Stomach smooth muscle (tissue), 2 donors: ENCODE results near the gene SYT13.

Source experiments
- H3K27ac ChIP-seq: one replicate; pipeline ENCODE4 v1.7.0; 2013; ENCODE audit warnings: mild to moderate bottlenecking, low read length, inconsistent platforms
- H3K27me3 ChIP-seq, 2 donors: one replicate each; pipeline ENCODE4 v1.7.0; 2013; ENCODE audit warnings: low read length in 2 of 2; ENCODE audit not compliant: insufficient read depth in 2 of 2, control insufficient read depth in 1 of 2
- H3K36me3 ChIP-seq, 2 donors: one replicate each; pipeline ENCODE4 v1.7.0; 2013; ENCODE audit warnings: low read length in 2 of 2; ENCODE audit not compliant: control insufficient read depth in 2 of 2, insufficient read depth in 2 of 2
- H3K4me1 ChIP-seq: one replicate; pipeline ENCODE4 v1.7.0; 2013; ENCODE audit warnings: low read length; ENCODE audit not compliant: control insufficient read depth, insufficient read depth
- H3K4me3 ChIP-seq, 2 donors: one replicate each; pipeline ENCODE4 v1.7.0; 2013; ENCODE audit warnings: low read length in 2 of 2
- H3K9ac ChIP-seq, 2 donors: one replicate each; pipeline ENCODE4 v1.7.0; 2013; ENCODE audit warnings: low read length in 2 of 2, mild to moderate bottlenecking in 1 of 2
- H3K9me3 ChIP-seq, 2 donors: one replicate each; pipeline ENCODE4 v1.7.0; 2013; ENCODE audit warnings: low read length in 2 of 2; ENCODE audit not compliant: control insufficient read depth in 2 of 2
- donor health status: healthy.
- donor health status: Pancreatic carcinoma.

SYT13 gene

DNA sequence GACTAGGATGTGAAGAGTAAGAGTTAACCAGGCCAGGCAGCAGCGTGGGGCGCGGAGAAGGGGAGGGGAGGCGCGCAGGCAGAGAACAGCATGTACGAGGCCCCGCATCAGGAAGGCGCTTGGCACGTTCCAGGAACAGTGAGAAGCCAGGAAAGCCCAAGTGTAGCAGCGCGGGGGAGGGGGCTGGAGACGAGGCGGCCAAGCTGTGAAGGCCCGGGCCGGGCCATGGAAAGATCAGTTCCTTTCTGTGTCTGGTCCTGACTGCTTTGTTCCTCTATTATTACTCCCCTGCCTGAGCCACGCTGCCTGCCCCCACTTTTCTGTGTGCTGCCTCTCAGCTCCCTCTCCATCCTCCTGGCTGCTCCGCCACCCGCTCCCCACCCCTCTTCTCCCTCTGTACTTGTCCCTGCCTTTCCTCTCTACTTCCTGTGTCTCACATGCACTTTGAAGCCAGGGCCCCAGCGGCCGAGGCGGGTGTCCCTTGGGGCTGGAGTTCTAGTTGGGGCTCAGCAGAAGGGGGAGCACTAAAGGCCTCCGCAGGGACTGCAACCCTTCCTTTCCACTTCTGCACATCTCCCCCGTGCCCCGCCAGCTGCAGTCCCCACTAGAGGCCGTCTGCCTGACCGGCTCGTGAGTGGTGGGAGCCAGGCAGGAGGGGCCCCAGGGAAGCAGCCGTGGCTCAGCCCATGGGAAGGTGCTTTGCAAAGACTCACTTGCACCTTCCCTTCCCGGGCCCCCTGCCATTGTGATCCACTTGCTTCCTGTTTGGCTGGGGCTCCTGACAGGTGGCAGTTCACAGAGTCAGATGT lies 76.0 kb downstream of the SYT13 start:
- H3K4me1 ChIP-seq, result peaks cover 42% of the 10 kb centered on the region
- H3K4me3 ChIP-seq, result peak overlapping the region in 1 of 2 donors; percentile 60
- peaks cover 0 to 9% of the 10 kb centered on the region in 2 donors for H3K36me3 ChIP-seq
- peak overlapping the region; percentile 68 to 72 for H3K9ac ChIP-seq
- H3K27ac ChIP-seq, result peak overlapping the region; percentile 98
- no peaks in the 10 kb centered on the region for H3K9me3 ChIP-seq
- no peaks in the 10 kb centered on the region for H3K27me3 ChIP-seq

DNA sequence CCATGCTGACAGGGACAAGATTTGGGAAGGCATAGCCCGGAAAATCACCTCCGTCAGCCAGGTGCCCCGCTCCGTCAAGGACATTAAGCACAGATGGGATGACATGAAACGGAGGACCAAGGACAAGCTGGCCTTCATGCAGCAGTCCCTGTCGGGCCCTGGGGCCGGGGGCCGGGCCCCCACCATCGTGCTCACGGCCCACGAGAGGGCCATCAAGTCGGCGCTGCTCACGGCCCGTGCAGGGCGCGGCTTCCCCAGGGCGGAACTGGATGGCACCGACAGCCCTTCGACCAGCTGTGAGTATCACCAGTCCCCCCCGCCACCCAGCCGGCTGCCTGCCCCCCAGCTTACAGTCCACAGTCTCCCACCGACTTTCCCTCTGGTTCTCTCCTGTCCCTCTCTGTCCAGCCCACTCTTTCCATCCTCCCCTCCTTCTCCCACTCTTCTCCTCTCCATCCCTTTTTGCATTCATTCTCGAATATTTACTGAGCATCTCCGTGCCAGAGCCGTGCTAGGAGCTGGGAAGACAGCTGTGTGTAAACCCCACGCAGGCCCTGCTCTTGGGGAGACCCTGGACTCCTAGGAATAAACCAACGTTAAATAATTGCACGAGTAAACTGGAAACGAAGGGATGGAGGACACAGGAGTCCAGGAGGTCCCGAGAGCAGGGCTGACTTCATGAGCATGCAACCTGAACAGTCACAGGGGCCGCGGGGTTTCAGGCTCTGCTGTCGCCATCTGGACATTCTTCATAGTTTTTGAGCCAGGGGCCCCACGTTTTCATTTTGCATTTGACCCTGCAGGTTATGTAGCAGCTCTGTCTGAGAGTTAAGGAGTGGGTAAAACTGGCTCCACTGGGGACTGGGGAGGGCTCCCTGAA lies 76.9 kb downstream of the SYT13 start:
- Histone ChIP-seq H3K36me3 (peaks cover 0 to 9% of the 10 kb centered on the region in 2 donors), H3K27ac (peak overlapping the region; percentile 98), H3K4me3 (peak overlapping the region; percentile 6 to 60), H3K9ac (peak overlapping the region; percentile 68), H3K27me3 (no peaks in the 10 kb centered on the region), H3K9me3 (no peaks in the 10 kb centered on the region), H3K4me1 (peaks cover 42% of the 10 kb centered on the region)

DNA sequence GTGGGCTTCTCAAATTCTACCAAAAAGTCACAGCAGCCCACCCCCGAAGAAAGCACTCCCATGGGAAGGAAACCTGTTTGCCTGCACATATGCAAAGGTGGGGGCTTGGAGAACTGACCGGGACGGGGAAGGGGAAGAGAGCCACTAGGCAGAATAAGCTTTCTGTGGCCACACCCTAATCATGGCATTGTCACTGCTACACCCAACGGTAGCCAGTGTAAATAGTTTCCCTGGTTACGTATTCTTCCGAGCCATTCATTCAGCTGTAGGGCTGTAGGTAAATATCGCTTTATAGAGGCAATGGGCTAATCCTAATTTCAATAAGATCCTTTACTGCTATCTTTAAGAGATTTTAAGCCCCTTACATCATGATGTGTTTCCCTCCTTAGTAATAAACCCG lies 78.0 kb downstream of the SYT13 start:
- no peaks in the 10 kb centered on the region for H3K27me3 ChIP-seq
- H3K4me1 ChIP-seq, result peaks cover 38% of the 10 kb centered on the region
- peak overlapping the region; percentile 98 for H3K27ac ChIP-seq
- no peak overlapping the region for H3K4me3 ChIP-seq
- H3K9ac ChIP-seq, result peak overlapping the region in 1 of 2 donors; percentile 68
- peaks cover 0 to 5% of the 10 kb centered on the region in 2 donors for H3K36me3 ChIP-seq
- H3K9me3 ChIP-seq, result no peaks in the 10 kb centered on the region

DNA sequence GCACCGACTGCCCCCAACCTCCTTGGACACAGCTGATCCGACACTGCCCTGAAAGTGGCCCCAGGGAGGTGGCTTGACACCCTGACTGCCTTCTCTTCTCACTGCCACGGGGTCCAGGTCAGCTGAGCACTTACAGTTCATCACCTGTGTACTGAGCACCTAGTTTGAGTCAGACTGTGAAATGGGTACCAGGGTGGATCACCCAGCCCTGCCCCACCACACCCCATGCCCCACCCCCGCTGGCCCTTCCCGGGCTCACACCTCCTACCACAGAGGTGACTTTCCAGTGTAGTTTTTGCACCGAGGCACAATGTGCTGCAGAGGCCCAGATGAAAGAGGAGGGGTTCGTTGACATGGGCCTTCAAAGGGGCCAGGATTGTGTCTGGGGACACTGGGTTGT lies 80.2 kb downstream of the SYT13 start:
- H3K27ac ChIP-seq, result no peak overlapping the region
- peaks cover 0 to 2% of the 10 kb centered on the region in 2 donors for H3K36me3 ChIP-seq
- H3K4me1 ChIP-seq, result peaks cover 25% of the 10 kb centered on the region

DNA sequence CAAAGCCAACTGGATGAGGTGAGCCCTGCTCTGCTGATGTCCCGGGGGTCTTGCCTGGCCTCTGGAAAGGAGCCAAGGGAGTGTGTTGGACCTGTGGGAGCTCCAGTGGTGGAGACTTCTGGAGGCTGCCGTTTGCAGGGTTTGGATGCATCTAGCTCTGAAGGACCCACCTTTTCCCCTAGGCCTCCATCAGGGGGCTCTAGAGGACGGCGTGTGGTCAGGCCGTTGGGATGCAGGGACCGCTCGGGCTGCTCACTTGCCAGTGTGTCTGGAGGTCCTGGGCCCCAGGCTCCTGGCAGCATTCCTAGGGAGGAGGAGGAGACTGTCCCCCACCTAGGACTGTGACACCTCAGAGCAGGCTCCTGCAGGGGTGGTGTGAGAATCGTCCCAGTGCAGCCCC lies 81.4 kb downstream of the SYT13 start:
- peaks cover 2% of the 10 kb centered on the region in 2 donors for H3K36me3 ChIP-seq
- H3K4me3 ChIP-seq, result no peak overlapping the region
- H3K9ac ChIP-seq, result no peak overlapping the region
- H3K27me3 ChIP-seq, result no peaks in the 10 kb centered on the region
- no peaks in the 10 kb centered on the region for H3K9me3 ChIP-seq
- peaks cover 13% of the 10 kb centered on the region for H3K4me1 ChIP-seq
- H3K27ac ChIP-seq, result peak overlapping the region; percentile 18

More for the DNA sequence above, 80.2 kb downstream of the SYT13 start:
- no peaks in the 10 kb centered on the region for H3K9me3 ChIP-seq
- H3K4me3 ChIP-seq, result no peak overlapping the region
- no peaks in the 10 kb centered on the region for H3K27me3 ChIP-seq
- H3K9ac ChIP-seq, result no peak overlapping the region

DNA sequence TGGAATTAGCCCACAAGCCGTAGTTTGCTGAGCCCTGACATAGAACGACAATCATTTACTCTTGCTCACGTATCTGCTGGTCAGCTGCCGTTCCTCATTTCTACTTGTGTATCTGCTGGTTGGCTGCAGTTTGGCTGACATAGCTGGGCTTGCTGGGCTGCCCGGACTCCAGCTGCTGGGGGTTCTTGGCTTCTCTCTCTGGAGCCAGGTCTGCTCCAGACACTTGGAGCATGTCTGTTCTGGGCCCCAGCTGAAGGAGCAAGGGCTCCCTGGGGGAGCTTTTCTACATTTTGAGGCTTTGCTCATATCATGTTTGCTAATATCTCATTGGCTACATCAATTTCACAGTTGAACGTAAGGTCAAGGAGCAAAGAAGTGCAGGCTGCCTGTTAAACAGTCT lies 92.4 kb downstream of the SYT13 start:
- Histone ChIP-seq H3K4me1 (peaks cover 2% of the 10 kb centered on the region), H3K27me3 (no peaks in the 10 kb centered on the region), H3K27ac (peak overlapping the region; percentile 37), H3K36me3 (peaks cover 0 to 11% of the 10 kb centered on the region in 2 donors), H3K4me3 (no peak overlapping the region), H3K9me3 (no peaks in the 10 kb centered on the region), H3K9ac (no peak overlapping the region)
